Body of pancreas (tissue), 4 donors: Measurements from ENCODE around the gene PLD6.

Source experiments
- POLR2A ChIP-seq, 3 donors: fragments of 450-650 bp; IDR thresholded peaks; one replicate each; pipeline ENCODE4 v1.6.1; 2016; ENCODE audit warnings: antibody characterized with exemption in 3 of 3, mild to moderate bottlenecking in 2 of 3
- TF ChIP-seq, protein P1 (sequence below), 7 experiments: fragments of 450-650 bp in 4 of 7; fragments of 200-600 bp in 3 of 7; sonication (generic) in 3 of 7; IDR thresholded peaks; one replicate each; pipeline ENCODE4 v1.5.1; 2016 to 2019; ENCODE audit warnings: antibody characterized with exemption in 7 of 7

DNA sequence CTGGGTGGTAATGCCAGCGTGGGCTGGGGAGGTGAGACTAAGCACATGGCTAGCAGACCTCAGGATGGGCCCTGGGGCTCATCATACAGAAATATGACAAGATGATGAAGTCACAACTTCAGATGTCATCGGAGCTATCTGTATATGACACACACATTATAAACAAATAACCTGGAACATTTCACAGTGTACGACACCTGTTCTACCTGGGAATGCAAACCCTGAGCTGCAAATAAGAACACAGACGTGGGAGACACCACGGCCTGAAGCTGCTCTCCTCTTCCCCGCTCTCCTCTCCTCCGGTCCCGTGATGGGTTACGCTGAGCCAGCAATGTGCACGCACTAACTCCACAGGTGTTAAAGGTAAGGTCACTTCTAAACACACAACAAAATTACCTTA, 4.9 kb downstream of the PLD6 start:
- TF ChIP-seq, protein P1, sequence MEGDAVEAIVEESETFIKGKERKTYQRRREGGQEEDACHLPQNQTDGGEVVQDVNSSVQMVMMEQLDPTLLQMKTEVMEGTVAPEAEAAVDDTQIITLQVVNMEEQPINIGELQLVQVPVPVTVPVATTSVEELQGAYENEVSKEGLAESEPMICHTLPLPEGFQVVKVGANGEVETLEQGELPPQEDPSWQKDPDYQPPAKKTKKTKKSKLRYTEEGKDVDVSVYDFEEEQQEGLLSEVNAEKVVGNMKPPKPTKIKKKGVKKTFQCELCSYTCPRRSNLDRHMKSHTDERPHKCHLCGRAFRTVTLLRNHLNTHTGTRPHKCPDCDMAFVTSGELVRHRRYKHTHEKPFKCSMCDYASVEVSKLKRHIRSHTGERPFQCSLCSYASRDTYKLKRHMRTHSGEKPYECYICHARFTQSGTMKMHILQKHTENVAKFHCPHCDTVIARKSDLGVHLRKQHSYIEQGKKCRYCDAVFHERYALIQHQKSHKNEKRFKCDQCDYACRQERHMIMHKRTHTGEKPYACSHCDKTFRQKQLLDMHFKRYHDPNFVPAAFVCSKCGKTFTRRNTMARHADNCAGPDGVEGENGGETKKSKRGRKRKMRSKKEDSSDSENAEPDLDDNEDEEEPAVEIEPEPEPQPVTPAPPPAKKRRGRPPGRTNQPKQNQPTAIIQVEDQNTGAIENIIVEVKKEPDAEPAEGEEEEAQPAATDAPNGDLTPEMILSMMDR (IDR thresholded peaks at IDR 0.05), result no peak
- TF ChIP-seq POLR2A (IDR thresholded peaks at IDR 0.05), result no peak
